GM23338 (cell line): ENCODE measurements around the gene TNC. TPM values are rescaled to one million over a fixed set of nuclear protein-coding genes. Genes with fewer than 3 reads are reported as not detected.
A peak's percentile ranks its signal among the peaks of the same experiment; 100 is the strongest.

Experiments used
- ATAC-seq: fragments of 200-7000 bp; cut with Tn5 transposase; 3 replicates; pipeline ENCODE4 v1.9.1; 2020
- DNase-seq: peaks from one replicate; pipeline ENCODE4 v3.0.0-alpha.2; 2015; ENCODE audit warnings: low spot score
- H2AFZ ChIP-seq: fragments of 200-600 bp; sonication (generic); 2 replicates; pipeline ENCODE4 v1.8.0; 2016; ENCODE audit warnings: antibody characterized with exemption, mild to moderate bottlenecking, moderate library complexity
- H3F3A ChIP-seq: fragments of 200-600 bp; sonication (generic); replicated peaks from 2 replicates; pipeline ENCODE4 v1.8.0; 2017; ENCODE audit warnings: antibody characterized with exemption, mixed run types, low read depth
- H3K27ac ChIP-seq: fragments of 200-600 bp; sonication (generic); 2 replicates; pipeline ENCODE4 v1.6.1; 2016; ENCODE audit warnings: low read depth
- H3K27me3 ChIP-seq: fragments of 200-600 bp; sonication (generic); 2 replicates; pipeline ENCODE4 v1.8.0; 2016; ENCODE audit warnings: mild to moderate bottlenecking, mixed run types, moderate library complexity; ENCODE audit not compliant: insufficient read depth
- H3K36me3 ChIP-seq: fragments of 200-600 bp; sonication (generic); 2 replicates; pipeline ENCODE4 v1.8.0; 2016; ENCODE audit warnings: mild to moderate bottlenecking; ENCODE audit not compliant: insufficient read depth
- H3K4me1 ChIP-seq: fragments of 200-600 bp; sonication (generic); 2 replicates; pipeline ENCODE4 v1.8.0; 2016; ENCODE audit warnings: mild to moderate bottlenecking, moderate library complexity; ENCODE audit not compliant: insufficient read depth
- H3K4me2 ChIP-seq: fragments of 200-600 bp; sonication (generic); 2 replicates; pipeline ENCODE4 v1.7.1; 2017; ENCODE audit warnings: mixed run types
- H3K4me3 ChIP-seq: fragments of 200-600 bp; sonication (generic); 2 replicates; pipeline ENCODE4 v1.6.1; 2016; ENCODE audit warnings: mixed run types
- H3K79me2 ChIP-seq: fragments of 200-600 bp; sonication (generic); replicated peaks from 2 replicates; pipeline ENCODE4 v1.8.0; 2017; ENCODE audit warnings: mild to moderate bottlenecking; ENCODE audit not compliant: insufficient read depth
- H3K9me2 ChIP-seq: fragments of 200-600 bp; sonication (generic); 2 replicates; pipeline ENCODE4 v1.8.0; 2017; ENCODE audit not compliant: insufficient read depth
- H4K20me1 ChIP-seq: fragments of 200-600 bp; sonication (generic); replicated peaks from 2 replicates; pipeline ENCODE4 v1.8.0; 2017; ENCODE audit warnings: mild to moderate bottlenecking; ENCODE audit not compliant: insufficient read depth
- H3K27ac Mint-ChIP-seq: 2 replicates; pipeline ENCODE4 v1.8.0; 2020; ENCODE audit warnings: inconsistent platforms, mild to moderate bottlenecking, moderate library complexity, mixed read lengths
- H3K27me3 Mint-ChIP-seq: 3 replicates; pipeline ENCODE4 v1.8.0; 2022; ENCODE audit warnings: low read depth, mild to moderate bottlenecking, moderate library complexity, mixed read lengths, inconsistent platforms; ENCODE audit not compliant: insufficient read depth, poor library complexity
- H3K36me3 Mint-ChIP-seq: 3 replicates; pipeline ENCODE4 v1.8.0; 2021; ENCODE audit warnings: low read depth, mild to moderate bottlenecking, inconsistent platforms, moderate library complexity, mixed read lengths
- H3K4me1 Mint-ChIP-seq: 3 replicates; pipeline ENCODE4 v1.8.0; 2020; ENCODE audit warnings: mild to moderate bottlenecking, inconsistent platforms, mixed read lengths
- H3K4me3 Mint-ChIP-seq: 3 replicates; pipeline ENCODE4 v1.8.0; 2021; ENCODE audit warnings: moderate library complexity, mild to moderate bottlenecking, inconsistent platforms, mixed read lengths
- H3K9me3 Mint-ChIP-seq: 3 replicates; pipeline ENCODE4 v1.8.0; 2020; ENCODE audit warnings: moderate library complexity, mild to moderate bottlenecking, inconsistent platforms, mixed read lengths
- CREB1 ChIP-seq: fragments of 250-450 bp; sonication (Bioruptor Pico); IDR thresholded peaks from 2 replicates; pipeline ENCODE4 v1.5.0; 2020; ENCODE audit warnings: low read depth, mild to moderate bottlenecking, moderate library complexity
- JUNB ChIP-seq: IDR thresholded peaks from one replicate; pipeline ENCODE4 v1.6.1; 2016; ENCODE audit warnings: antibody characterized with exemption; ENCODE audit not compliant: unreplicated experiment
- NANOG ChIP-seq: IDR thresholded peaks from 2 replicates; pipeline ENCODE4 v1.6.1; 2016; ENCODE audit warnings: antibody characterized with exemption, borderline replicate concordance
- POLR2AphosphoS5 ChIP-seq: IDR thresholded peaks from 2 replicates; pipeline ENCODE4 v1.6.1; 2016; ENCODE audit warnings: antibody characterized with exemption, low read depth
- ZNF114 ChIP-seq: fragments of 250-450 bp; sonication (Bioruptor Pico); IDR thresholded peaks from 2 replicates; pipeline ENCODE4 v1.5.0; 2020; ENCODE audit warnings: mild to moderate bottlenecking, moderate library complexity
- polyA plus RNA-seq: library from polyadenylated mRNA; unstranded; fragments of >200 nt; fragmentation: Nextera tagmentation; extraction: Ambion mirVana; gene quantifications from 2 replicates; pipeline ENCODE4 v1.2.1, GENCODE V29; 2016
- total RNA-seq: library from RNA; depleted of rRNA; stranded (reverse); fragments of >200 nt; shearing (Covaris generic); gene quantifications from 2 replicates; pipeline ENCODE4 v1.2.3, GENCODE V29; 2014
- TF ChIP-seq, protein P1 (sequence below): fragments of 250-450 bp; sonication (Bioruptor Pico); IDR thresholded peaks from 2 replicates; pipeline ENCODE4 v1.5.0; 2020; ENCODE audit warnings: mild to moderate bottlenecking, moderate library complexity

TNC gene
- total and polyA plus RNA-seq, 2 experiments from 2014 or later, result 0.89 to 2.7 TPM

DNA sequence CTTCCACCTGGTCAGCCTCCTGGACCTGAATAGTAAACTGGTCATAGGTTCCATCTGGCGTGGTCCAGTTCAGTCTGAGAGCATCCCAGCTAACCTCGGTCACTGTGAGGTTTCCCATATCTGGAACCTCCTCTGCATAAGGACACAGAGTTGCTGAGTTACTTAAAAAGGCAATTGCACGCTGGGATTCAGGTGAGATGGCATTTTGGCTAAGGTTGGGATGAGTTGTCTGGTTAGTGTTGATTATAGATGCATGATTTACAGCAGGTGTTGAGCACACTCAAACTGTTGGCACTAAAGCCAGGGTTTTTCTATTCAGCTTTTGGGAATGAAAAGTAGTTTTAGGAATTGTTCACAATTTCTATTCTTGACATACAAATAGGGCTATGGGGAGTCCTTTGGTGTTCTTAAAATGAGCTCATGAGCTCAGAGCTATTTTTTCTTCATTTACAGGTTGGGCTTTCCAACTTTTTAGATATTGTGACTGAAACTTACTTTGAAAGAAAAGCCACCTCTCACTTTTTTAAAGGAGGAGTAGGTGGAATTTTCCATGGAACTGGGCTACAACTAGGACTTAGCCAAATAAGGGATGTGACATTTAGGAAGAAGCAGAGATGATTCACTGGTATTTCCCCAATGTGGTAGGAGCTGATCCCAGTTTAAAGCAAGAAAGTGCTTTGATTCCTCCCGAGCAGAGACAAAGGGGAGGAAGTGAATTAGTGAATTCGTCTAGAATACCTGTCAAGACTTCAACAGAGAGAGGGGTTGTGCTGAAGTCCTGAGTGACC lies 54.7 kb downstream of the TNC start:
- Histone ChIP-seq H3K27me3 (no peaks in the 10 kb centered on the region), H3K9me2 (peaks cover 8% of the 10 kb centered on the region; the same call in 1 of the 2 replicates), H3K4me3 (no peak overlapping the region), H3F3A (no peaks in the 10 kb centered on the region), H3K27ac (no peak overlapping the region), H3K36me3 (no peaks in the 10 kb centered on the region), H4K20me1 (no peaks in the 10 kb centered on the region), H3K4me2 (no peak overlapping the region), H3K4me1 (0 out of 2 replicates have a peak, but pooled peaks cover 4% of the 10 kb centered on the region), H3K79me2 (no peaks in the 10 kb centered on the region), H2AFZ (peak overlapping the region; percentile 19; the same call in 1 of the 2 replicates)
- Mint-ChIP-seq H3K36me3 (no peaks in the 10 kb centered on the region), H3K4me3 (no peak overlapping the region), H3K27me3 (peaks cover 1% of the 10 kb centered on the region), H3K9me3 (no peaks in the 10 kb centered on the region), H3K27ac (no peak overlapping the region), H3K4me1 (peaks cover 14% of the 10 kb centered on the region)
- TF ChIP-seq ZNF114 (CRISPR knock-in tag) (no peak), JUNB (no peak), NANOG (no peak), CREB1 (CRISPR knock-in tag) (no peak), POLR2AphosphoS5 (no peak)
- TF ChIP-seq, protein P1, sequence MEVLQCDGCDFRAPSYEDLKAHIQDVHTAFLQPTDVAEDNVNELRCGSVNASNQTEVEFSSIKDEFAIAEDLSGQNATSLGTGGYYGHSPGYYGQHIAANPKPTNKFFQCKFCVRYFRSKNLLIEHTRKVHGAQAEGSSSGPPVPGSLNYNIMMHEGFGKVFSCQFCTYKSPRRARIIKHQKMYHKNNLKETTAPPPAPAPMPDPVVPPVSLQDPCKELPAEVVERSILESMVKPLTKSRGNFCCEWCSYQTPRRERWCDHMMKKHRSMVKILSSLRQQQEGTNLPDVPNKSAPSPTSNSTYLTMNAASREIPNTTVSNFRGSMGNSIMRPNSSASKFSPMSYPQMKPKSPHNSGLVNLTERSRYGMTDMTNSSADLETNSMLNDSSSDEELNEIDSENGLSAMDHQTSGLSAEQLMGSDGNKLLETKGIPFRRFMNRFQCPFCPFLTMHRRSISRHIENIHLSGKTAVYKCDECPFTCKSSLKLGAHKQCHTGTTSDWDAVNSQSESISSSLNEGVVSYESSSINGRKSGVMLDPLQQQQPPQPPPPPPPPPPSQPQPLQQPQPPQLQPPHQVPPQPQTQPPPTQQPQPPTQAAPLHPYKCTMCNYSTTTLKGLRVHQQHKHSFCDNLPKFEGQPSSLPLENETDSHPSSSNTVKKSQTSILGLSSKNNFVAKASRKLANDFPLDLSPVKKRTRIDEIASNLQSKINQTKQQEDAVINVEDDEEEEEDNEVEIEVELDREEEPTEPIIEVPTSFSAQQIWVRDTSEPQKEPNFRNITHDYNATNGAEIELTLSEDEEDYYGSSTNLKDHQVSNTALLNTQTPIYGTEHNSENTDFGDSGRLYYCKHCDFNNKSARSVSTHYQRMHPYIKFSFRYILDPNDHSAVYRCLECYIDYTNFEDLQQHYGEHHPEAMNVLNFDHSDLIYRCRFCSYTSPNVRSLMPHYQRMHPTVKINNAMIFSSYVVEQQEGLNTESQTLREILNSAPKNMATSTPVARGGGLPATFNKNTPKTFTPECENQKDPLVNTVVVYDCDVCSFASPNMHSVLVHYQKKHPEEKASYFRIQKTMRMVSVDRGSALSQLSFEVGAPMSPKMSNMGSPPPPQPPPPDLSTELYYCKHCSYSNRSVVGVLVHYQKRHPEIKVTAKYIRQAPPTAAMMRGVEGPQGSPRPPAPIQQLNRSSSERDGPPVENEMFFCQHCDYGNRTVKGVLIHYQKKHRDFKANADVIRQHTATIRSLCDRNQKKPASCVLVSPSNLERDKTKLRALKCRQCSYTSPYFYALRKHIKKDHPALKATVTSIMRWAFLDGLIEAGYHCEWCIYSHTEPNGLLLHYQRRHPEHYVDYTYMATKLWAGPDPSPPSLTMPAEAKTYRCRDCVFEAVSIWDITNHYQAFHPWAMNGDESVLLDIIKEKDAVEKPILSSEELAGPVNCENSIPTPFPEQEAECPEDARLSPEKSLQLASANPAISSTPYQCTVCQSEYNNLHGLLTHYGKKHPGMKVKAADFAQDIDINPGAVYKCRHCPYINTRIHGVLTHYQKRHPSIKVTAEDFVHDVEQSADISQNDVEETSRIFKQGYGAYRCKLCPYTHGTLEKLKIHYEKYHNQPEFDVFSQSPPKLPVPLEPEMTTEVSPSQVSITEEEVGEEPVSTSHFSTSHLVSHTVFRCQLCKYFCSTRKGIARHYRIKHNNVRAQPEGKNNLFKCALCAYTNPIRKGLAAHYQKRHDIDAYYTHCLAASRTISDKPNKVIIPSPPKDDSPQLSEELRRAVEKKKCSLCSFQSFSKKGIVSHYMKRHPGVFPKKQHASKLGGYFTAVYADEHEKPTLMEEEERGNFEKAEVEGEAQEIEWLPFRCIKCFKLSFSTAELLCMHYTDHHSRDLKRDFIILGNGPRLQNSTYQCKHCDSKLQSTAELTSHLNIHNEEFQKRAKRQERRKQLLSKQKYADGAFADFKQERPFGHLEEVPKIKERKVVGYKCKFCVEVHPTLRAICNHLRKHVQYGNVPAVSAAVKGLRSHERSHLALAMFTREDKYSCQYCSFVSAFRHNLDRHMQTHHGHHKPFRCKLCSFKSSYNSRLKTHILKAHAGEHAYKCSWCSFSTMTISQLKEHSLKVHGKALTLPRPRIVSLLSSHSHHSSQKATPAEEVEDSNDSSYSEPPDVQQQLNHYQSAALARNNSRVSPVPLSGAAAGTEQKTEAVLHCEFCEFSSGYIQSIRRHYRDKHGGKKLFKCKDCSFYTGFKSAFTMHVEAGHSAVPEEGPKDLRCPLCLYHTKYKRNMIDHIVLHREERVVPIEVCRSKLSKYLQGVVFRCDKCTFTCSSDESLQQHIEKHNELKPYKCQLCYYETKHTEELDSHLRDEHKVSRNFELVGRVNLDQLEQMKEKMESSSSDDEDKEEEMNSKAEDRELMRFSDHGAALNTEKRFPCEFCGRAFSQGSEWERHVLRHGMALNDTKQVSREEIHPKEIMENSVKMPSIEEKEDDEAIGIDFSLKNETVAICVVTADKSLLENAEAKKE (CRISPR knock-in tag), result no peak
- DNase-seq (peak; percentile 25), ATAC-seq (no peak)
